Ovary (tissue), 9 donors: ENCODE measurements around the gene CCDC74A. TPM values are rescaled to one million over a fixed set of nuclear protein-coding genes. Genes with fewer than 3 reads are reported as not detected.
A peak's percentile ranks its signal among the peaks of the same experiment; 100 is the strongest.
"Not testable (repeated sequence)": the region's sequence is repeated elsewhere in the genome, so short reads cannot be mapped to it uniquely, and the experiment has no call there.

Experiments
- DNase-seq, 5 donors: peaks; one replicate each; pipeline ENCODE4 v3.0.0-alpha.2; 2019 to 2020
- H3K27ac ChIP-seq, 2 donors: fragments of 200-600 bp; one replicate each; pipeline versions ENCODE4 v1.5.1 to v1.8.0; 2019 to 2022
- H3K27me3 ChIP-seq: fragments of 200-600 bp; one replicate; pipeline ENCODE4 v1.8.0; 2022
- H3K36me3 ChIP-seq: fragments of 200-600 bp; sonication (generic); one replicate; pipeline ENCODE4 v1.5.1; 2019
- H3K4me1 ChIP-seq: one replicate; pipeline ENCODE4 v1.8.1; 2013; ENCODE audit warnings: mild to moderate bottlenecking, moderate library complexity; ENCODE audit not compliant: insufficient read depth
- H3K4me3 ChIP-seq: fragments of 200-600 bp; sonication (generic); one replicate; pipeline ENCODE4 v1.5.1; 2017
- H3K9me3 ChIP-seq, 2 donors: fragments of 200-600 bp in 1 of 2; sonication (generic) in 1 of 2; one replicate each; pipeline versions ENCODE4 v1.5.1 to v1.8.1; 2013 to 2019; ENCODE audit warnings: mild to moderate bottlenecking in 1 of 2, moderate library complexity in 1 of 2
- EP300 ChIP-seq: sonication (generic); formaldehyde crosslinking; IDR thresholded peaks from one replicate; pipeline ENCODE4 v1.6.1; 2017; ENCODE audit warnings: antibody characterized with exemption
- POLR2A ChIP-seq: fragments of 450-650 bp; IDR thresholded peaks from one replicate; pipeline ENCODE4 v1.6.1; 2017; ENCODE audit warnings: antibody characterized with exemption, mild to moderate bottlenecking, moderate library complexity
- WGBS, 3 donors: extraction: QIAGEN DNeasy Blood & Tissue Kit in 1 of 3; methylation state at CpG; one replicate each; pipeline versions ENCODE4 v1.1.5 to v1.1.7; 2013 to 2017; 5-methylcytosine and 5-hydroxymethylcytosine counted together
- intact Hi-C, 4 donors: fragments of 100-400 bp; cut with DNase I; formaldehyde crosslinking; loops; one replicate each; pipeline versions ENCODE4 v1.11.0 to v1.15.1; 2022 to 2023
- polyA plus RNA-seq, 2 donors: library from polyadenylated mRNA; stranded (reverse); fragments of 200-250 nt in 1 of 2; fragments of 350-450 nt in 1 of 2; fragmentation: Illumina TruSeq in 1 of 2; extraction: RNeasy Lipid Tissue Mini Kit (QIAGEN cat#74804) in 1 of 2; gene quantifications; one replicate each; pipeline ENCODE4 v1.2.3, GENCODE V29; 2013 to 2014
- total RNA-seq, 7 donors: library from RNA; depleted of rRNA in 2 of 7; stranded (reverse); fragments of >200 nt in 2 of 7; fragmentation: NEBNext Ultra II Directional in 3 of 7; extraction: Animal tissue kit (Norgen Biotek cat#: 25700) in 3 of 7; gene quantifications; one replicate each; pipeline versions ENCODE4 v1.1.0 to v1.2.4, GENCODE V29; 2016 to 2023
- TF ChIP-seq, protein P1 (sequence below), 3 donors: fragments of 450-650 bp in 2 of 3; fragments of 200-600 bp in 1 of 3; IDR thresholded peaks; one replicate each; pipeline versions ENCODE4 v1.5.1 to v1.8.0; 2016 to 2022; ENCODE audit warnings: antibody characterized with exemption in 3 of 3, mild to moderate bottlenecking in 1 of 3
- donor health status: DM: no; HTN: no; CAD: no; lungs with moderate emphysema.
- donor health status: DM: no; HTN: no; CAD: no.
- donor health status: Bipolar disorder and iron deficiency.
- donor health status: DM: yes; HTN: yes; CAD: no.
- donor health status: DM: no; HTN: no; CAD: no.
- donor health status: DM: yes; HTN: yes; CAD: no.

The CCDC74A gene
- total and polyA plus RNA-seq, 9 donors = 5.3 to 81.5 (median 13.6) TPM

- H3K27me3 ChIP-seq, H3K4me1 ChIP-seq, H3K9me3 ChIP-seq, H3K36me3 ChIP-seq, H3K27ac ChIP-seq, H3K4me3 ChIP-seq, intact Hi-C loops, DNase-seq: not testable (repeated sequence)
- 75 to 88% (median 77%) methylated on average over 15 of the region's 15 CpGs for WGBS, 3 donors
These were observed 13.1 kb upstream of the CCDC74A start for GRCh38 chr2:131514408-131515166.

GRCh38 chr2:131515235-131515634 is 12.5 kb upstream of the CCDC74A start:
- WGBS, 3 donors = 72 to 92% (median 82%) methylated on average over 4 to 14 of the region's 14 CpGs
- H3K27ac ChIP-seq, intact Hi-C loops, H3K9me3 ChIP-seq, H3K36me3 ChIP-seq, H3K27me3 ChIP-seq, H3K4me3 ChIP-seq, DNase-seq, H3K4me1 ChIP-seq: not testable (repeated sequence)

- WGBS, 3 donors = 72 to 88% (median 77%) methylated on average over 8 to 10 of the region's 10 CpGs
- TF ChIP-seq POLR2A (no peak), EP300 (no peak)
- TF ChIP-seq, protein P1, sequence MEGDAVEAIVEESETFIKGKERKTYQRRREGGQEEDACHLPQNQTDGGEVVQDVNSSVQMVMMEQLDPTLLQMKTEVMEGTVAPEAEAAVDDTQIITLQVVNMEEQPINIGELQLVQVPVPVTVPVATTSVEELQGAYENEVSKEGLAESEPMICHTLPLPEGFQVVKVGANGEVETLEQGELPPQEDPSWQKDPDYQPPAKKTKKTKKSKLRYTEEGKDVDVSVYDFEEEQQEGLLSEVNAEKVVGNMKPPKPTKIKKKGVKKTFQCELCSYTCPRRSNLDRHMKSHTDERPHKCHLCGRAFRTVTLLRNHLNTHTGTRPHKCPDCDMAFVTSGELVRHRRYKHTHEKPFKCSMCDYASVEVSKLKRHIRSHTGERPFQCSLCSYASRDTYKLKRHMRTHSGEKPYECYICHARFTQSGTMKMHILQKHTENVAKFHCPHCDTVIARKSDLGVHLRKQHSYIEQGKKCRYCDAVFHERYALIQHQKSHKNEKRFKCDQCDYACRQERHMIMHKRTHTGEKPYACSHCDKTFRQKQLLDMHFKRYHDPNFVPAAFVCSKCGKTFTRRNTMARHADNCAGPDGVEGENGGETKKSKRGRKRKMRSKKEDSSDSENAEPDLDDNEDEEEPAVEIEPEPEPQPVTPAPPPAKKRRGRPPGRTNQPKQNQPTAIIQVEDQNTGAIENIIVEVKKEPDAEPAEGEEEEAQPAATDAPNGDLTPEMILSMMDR (IDR thresholded peaks at IDR 0.05) = no peak
- intact Hi-C loops = no loop called here
- H3K9me3 ChIP-seq = no peaks in the 10 kb centered on the region
- no peak for DNase-seq
- no peak overlapping the region for H3K27ac ChIP-seq
- H3K4me1 ChIP-seq = no peaks in the 10 kb centered on the region
- H3K4me3 ChIP-seq = no peak overlapping the region
- no peaks in the 10 kb centered on the region for H3K27me3 ChIP-seq
- no peaks in the 10 kb centered on the region for H3K36me3 ChIP-seq
These were observed 11.7 kb upstream of the CCDC74A start for GRCh38 chr2:131516011-131516410.

GRCh38 chr2:131516621-131517020 is 11.1 kb upstream of the CCDC74A start:
- H3K27ac ChIP-seq, H3K4me3 ChIP-seq, H3K27me3 ChIP-seq, H3K36me3 ChIP-seq, H3K9me3 ChIP-seq, H3K4me1 ChIP-seq, intact Hi-C loops: not testable (repeated sequence)
- WGBS, 3 donors = 57 to 68% (median 63%) methylated on average over 11 of the region's 11 CpGs
- DNase-seq = peak in 1 of 5 donors; percentile 65

DNA sequence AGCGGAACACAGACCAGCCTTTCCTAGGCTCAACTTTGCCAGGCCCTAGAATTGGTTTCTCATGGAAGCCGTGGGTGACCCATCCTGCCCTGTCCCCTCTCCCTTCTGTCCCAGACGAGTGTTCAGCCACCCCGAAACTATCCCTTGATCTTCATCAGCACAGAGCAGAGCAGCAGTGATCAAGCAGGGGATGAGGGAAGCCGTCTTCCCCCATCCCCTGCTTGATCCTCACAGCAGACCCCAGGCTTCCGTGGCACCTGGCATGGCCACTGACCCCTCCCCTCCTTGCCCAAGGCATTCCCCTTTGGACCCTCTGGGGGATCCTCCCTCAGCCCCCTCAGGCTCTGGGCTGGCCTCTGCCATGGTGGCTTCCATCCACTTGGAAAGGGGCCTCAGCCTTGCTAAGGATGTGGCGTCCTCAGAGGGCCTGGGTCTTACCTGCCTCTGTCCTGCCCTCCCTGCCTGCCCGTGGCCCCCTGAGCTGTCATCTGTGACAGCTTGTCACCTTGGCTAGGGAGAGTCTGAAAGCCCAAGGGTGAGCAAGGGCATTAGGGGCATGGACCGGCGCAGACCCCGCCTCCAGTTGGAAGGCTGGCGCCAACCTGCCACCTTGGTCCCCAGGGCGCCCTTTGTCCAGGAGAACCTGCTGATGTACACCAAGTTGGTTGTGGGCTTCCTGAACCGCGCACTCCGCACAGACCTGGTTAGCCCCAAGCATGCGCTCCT is 10.4 kb upstream of the CCDC74A start:
- no peak for TF ChIP-seq POLR2A
- no peak for TF ChIP-seq EP300
- TF ChIP-seq, protein P1 (IDR thresholded peaks at IDR 0.05) = no peak
- no peak overlapping the region for H3K4me3 ChIP-seq
- 90 to 92% (median 92%) methylated on average over 16 to 17 of the region's 17 CpGs for WGBS, 3 donors
- intact Hi-C loops = no loop called here
- DNase-seq = no peak
- H3K27me3 ChIP-seq = no peaks in the 10 kb centered on the region
- no peak overlapping the region for H3K27ac ChIP-seq
- no peaks in the 10 kb centered on the region for H3K36me3 ChIP-seq
- H3K4me1 ChIP-seq = no peaks in the 10 kb centered on the region
- H3K9me3 ChIP-seq = no peaks in the 10 kb centered on the region

GRCh38 chr2:131517856-131518255 is 9.8 kb upstream of the CCDC74A start:
- H3K27me3 ChIP-seq, H3K9me3 ChIP-seq, H3K36me3 ChIP-seq, H3K4me3 ChIP-seq, intact Hi-C loops, DNase-seq, H3K4me1 ChIP-seq, H3K27ac ChIP-seq: not testable (repeated sequence)
- 82 to 87% (median 86%) methylated on average over 16 of the region's 16 CpGs for WGBS, 3 donors

DNA sequence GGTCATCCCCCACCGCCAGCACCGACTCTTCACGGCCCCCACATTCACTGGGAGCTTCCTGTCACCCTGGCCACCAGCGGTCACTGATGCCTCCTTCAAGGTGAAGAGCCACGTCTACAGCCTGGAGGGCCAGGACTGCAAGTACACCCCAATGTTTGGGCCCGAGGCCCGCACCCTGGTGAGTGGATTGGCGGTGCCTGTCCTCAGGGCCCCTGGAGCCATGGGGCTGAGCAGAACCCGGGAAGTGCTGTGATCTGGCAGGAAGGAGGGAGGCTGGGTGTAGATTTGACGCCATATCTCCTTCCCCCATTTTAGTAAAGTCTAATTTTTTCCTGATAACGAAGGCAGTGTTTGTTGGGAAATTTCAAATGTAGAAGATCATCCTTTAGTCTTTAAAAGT is 9.2 kb upstream of the CCDC74A start:
- DNase-seq, H3K36me3 ChIP-seq: not testable (repeated sequence)

More for the DNA sequence above, 9.2 kb upstream of the CCDC74A start:
- H3K9me3 ChIP-seq, H3K4me1 ChIP-seq, H3K4me3 ChIP-seq, H3K27me3 ChIP-seq, H3K27ac ChIP-seq, intact Hi-C loops: not testable (repeated sequence)
- WGBS, 3 donors = 86 to 91% (median 90%) methylated on average over 9 to 10 of the region's 11 CpGs
